K562 (cell line): ENCODE measurements around the gene IL6R. TPM values are rescaled to one million over a fixed set of nuclear protein-coding genes. Genes with fewer than 3 reads are reported as not detected.
A peak's percentile ranks its signal among the peaks of the same experiment; 100 is the strongest.

ENCODE experiments used
- CBFA2T3 ChIP-seq: fragments of 450-650 bp; IDR thresholded peaks from 2 replicates; pipeline ENCODE4 v1.6.1; 2017
- CREBBP ChIP-seq: IDR thresholded peaks from one replicate; pipeline ENCODE4 v1.6.1; 2012; ENCODE audit warnings: low read depth, mild to moderate bottlenecking, control low read depth, inconsistent platforms, low read length
- GTF2F1 ChIP-seq: IDR thresholded peaks from 2 replicates; pipeline ENCODE4 v1.6.1; 2011; ENCODE audit warnings: low read depth, low read length, improper control_type of control experiment
- HMG20B ChIP-seq: fragments of 250-450 bp; sonication (Bioruptor Pico); IDR thresholded peaks from 2 replicates; pipeline ENCODE4 v1.5.0; 2021; ENCODE audit warnings: mild to moderate bottlenecking
- MAFG ChIP-seq: fragments of 450-650 bp; conservative IDR thresholded peaks from 2 replicates; pipeline ENCODE4 v1.6.1; 2016; ENCODE audit warnings: missing genetic modification characterization, missing compliant biosample characterization
- MXI1 ChIP-seq: IDR thresholded peaks from 2 replicates; pipeline ENCODE4 v1.6.1; 2011; ENCODE audit warnings: low read depth, mild to moderate bottlenecking, improper control_type of control experiment, low read length
- NONO ChIP-seq, 2 experiments: fragments of 200-400 bp in 1 of 2; fragments of 450-650 bp in 1 of 2; formaldehyde crosslinking in 1 of 2; IDR thresholded peaks; 2 replicates each; pipeline ENCODE4 v1.6.1; 2017; ENCODE audit warnings: low read depth in 2 of 2, mild to moderate bottlenecking in 2 of 2, moderate library complexity in 2 of 2, low read length in 1 of 2
- NR2C1 ChIP-seq, 2 experiments: fragments of 450-650 bp; IDR thresholded peaks; 2 replicates each; pipeline ENCODE4 v1.6.1; 2017; ENCODE audit warnings: mild to moderate bottlenecking in 2 of 2, antibody characterized with exemption in 1 of 2, inconsistent platforms in 1 of 2, missing compliant biosample characterization in 1 of 2, missing genetic modification characterization in 1 of 2
- POLR3A ChIP-seq: IDR thresholded peaks from 2 replicates; pipeline ENCODE4 v1.6.1; 2011; ENCODE audit warnings: borderline replicate concordance, mild to moderate bottlenecking, moderate library complexity; ENCODE audit not compliant: insufficient read length, insufficient read depth; ENCODE audit errors: extremely low read depth
- POU5F1 ChIP-seq: fragments of 150-350 bp; IDR thresholded peaks from 2 replicates; pipeline ENCODE4 v1.6.1; 2014; ENCODE audit warnings: borderline replicate concordance, low read length, low read depth, mild to moderate bottlenecking; ENCODE audit not compliant: partially characterized antibody
- TSC22D4 ChIP-seq: fragments of 450-650 bp; IDR thresholded peaks from 2 replicates; pipeline ENCODE4 v1.6.1; 2016; ENCODE audit warnings: missing genetic modification characterization, missing biosample characterization, control low read depth
- ZKSCAN8 ChIP-seq: fragments of 200-800 bp; sonication (Bioruptor generic); IDR thresholded peaks from 2 replicates; pipeline ENCODE4 v1.6.1; 2016; ENCODE audit warnings: missing genetic modification characterization, missing compliant biosample characterization
- ZNF263 ChIP-seq: sonication (generic); formaldehyde crosslinking; IDR thresholded peaks from 2 replicates; pipeline ENCODE4 v1.8.0; 2022; ENCODE audit warnings: mild to moderate bottlenecking, missing genetic modification reagents, borderline replicate concordance
- ZNF316 ChIP-seq: fragments of 450-650 bp; IDR thresholded peaks from 2 replicates; pipeline ENCODE4 v1.6.1; 2016
- ZNF699 ChIP-seq: fragments of 250-450 bp; sonication (Bioruptor Pico); IDR thresholded peaks from 2 replicates; pipeline ENCODE4 v1.8.0; 2021; ENCODE audit warnings: mild to moderate bottlenecking, moderate library complexity; ENCODE audit not compliant: insufficient replicate concordance
- polyA plus RNA-seq, 8 experiments: library from polyadenylated mRNA; depleted of rRNA in 4 of 8; stranded (reverse) in 5 of 8; unstranded in 3 of 8; fragments of >200 nt; fragmentation: Nextera tagmentation in 2 of 8; fragmentation: Illumina TruSeq in 1 of 8; extraction: Ambion mirVana in 2 of 8; extraction: Trizol in 1 of 8; gene quantifications; 2 replicates each; pipeline versions ENCODE4 v1.2.1 to v1.2.3, GENCODE V29; 2011 to 2014; ENCODE audit warnings: inconsistent platforms in 1 of 8, missing spikeins in 1 of 8
- total RNA-seq, 7 experiments: library from RNA; depleted of rRNA in 6 of 7; stranded (reverse); fragments of >200 nt in 6 of 7; fragmentation: Illumina TruSeq in 2 of 7; extraction: Trizol in 2 of 7; gene quantifications; 2 replicates each; pipeline versions ENCODE4 v1.2.1 to v1.2.3, GENCODE V29; 2011 to 2021; ENCODE audit warnings: low replicate concordance in 1 of 7
- TF ChIP-seq, protein P1 (sequence below): sonication (generic); formaldehyde crosslinking; IDR thresholded peaks from 2 replicates; pipeline ENCODE4 v1.8.1; 2023; ENCODE audit warnings: mild to moderate bottlenecking, missing genetic modification reagents
- TF ChIP-seq, protein P2 (sequence below): sonication (generic); formaldehyde crosslinking; IDR thresholded peaks from 2 replicates; pipeline ENCODE4 v1.8.0; 2022; ENCODE audit warnings: mild to moderate bottlenecking, missing genetic modification reagents
- TF ChIP-seq, protein P3 (sequence below): fragments of 250-450 bp; sonication (Bioruptor Pico); IDR thresholded peaks from 2 replicates; pipeline ENCODE4 v1.5.0; 2021; ENCODE audit warnings: mild to moderate bottlenecking, borderline replicate concordance

The IL6R gene
- total and polyA plus RNA-seq, 9 of the 15 experiments (the other 6 are each of a cell fraction or from before 2014, with no cell fraction given): 0.05 to 1.1 (median 0.11) TPM; not detected in 2

DNA sequence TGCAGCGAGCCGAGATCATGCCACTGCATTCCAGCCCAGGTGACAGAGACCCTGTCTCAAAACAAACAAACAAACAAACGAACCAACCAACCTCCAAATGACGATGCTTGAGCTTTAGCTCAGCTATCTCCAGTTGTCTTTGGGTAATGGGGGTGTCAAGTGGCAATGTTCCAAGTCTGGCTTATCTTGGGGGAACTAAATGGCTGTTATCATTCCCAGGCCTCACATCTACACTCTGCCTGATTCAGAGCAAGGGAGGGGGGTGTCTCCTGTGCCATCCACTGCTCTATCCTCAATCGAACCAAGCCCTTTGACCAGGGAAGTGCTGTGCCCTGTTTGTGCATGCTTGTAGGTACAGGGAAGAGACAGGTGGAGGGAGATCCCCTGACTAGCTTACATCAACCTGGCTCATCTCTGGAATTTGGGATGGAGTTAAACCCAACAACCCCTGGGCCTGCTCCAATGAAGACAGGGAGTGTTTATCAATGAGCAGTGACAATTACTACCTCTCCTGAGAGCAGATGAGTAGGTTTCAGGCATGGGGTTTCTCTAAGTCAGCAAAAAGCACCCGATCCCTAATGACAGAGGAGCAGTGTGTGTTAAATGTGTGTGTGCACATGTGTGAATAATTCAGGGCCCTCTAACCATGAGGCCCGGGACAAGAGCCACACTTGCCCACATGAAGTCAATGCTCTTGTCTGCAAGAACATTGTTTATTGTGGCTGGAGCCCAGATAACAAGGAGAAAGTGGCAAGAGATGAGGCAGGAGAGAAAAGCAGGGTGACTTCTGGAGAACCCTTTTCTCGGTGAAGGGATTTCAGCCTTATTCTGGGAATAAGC is 20.3 kb upstream of the IL6R start (continued):
- TF ChIP-seq, protein P1, sequence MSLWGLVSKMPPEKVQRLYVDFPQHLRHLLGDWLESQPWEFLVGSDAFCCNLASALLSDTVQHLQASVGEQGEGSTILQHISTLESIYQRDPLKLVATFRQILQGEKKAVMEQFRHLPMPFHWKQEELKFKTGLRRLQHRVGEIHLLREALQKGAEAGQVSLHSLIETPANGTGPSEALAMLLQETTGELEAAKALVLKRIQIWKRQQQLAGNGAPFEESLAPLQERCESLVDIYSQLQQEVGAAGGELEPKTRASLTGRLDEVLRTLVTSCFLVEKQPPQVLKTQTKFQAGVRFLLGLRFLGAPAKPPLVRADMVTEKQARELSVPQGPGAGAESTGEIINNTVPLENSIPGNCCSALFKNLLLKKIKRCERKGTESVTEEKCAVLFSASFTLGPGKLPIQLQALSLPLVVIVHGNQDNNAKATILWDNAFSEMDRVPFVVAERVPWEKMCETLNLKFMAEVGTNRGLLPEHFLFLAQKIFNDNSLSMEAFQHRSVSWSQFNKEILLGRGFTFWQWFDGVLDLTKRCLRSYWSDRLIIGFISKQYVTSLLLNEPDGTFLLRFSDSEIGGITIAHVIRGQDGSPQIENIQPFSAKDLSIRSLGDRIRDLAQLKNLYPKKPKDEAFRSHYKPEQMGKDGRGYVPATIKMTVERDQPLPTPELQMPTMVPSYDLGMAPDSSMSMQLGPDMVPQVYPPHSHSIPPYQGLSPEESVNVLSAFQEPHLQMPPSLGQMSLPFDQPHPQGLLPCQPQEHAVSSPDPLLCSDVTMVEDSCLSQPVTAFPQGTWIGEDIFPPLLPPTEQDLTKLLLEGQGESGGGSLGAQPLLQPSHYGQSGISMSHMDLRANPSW (CRISPR knock-in tag): no peak
- TF ChIP-seq ZKSCAN8 (CRISPR knock-in tag): no peak
- TF ChIP-seq MXI1: no peak
- TF ChIP-seq ZNF263 (CRISPR knock-in tag): no peak
- TF ChIP-seq ZNF316: peak; percentile 93
- peak; percentile 91 for TF ChIP-seq CBFA2T3
- TF ChIP-seq ZNF699 (CRISPR knock-in tag): no peak
- no peak for TF ChIP-seq NONO (IDR thresholded peaks at IDR 0.05; ENCODE audit: low read depth in 2 of 2, low read length in 1 of 2)
- TF ChIP-seq, protein P2, sequence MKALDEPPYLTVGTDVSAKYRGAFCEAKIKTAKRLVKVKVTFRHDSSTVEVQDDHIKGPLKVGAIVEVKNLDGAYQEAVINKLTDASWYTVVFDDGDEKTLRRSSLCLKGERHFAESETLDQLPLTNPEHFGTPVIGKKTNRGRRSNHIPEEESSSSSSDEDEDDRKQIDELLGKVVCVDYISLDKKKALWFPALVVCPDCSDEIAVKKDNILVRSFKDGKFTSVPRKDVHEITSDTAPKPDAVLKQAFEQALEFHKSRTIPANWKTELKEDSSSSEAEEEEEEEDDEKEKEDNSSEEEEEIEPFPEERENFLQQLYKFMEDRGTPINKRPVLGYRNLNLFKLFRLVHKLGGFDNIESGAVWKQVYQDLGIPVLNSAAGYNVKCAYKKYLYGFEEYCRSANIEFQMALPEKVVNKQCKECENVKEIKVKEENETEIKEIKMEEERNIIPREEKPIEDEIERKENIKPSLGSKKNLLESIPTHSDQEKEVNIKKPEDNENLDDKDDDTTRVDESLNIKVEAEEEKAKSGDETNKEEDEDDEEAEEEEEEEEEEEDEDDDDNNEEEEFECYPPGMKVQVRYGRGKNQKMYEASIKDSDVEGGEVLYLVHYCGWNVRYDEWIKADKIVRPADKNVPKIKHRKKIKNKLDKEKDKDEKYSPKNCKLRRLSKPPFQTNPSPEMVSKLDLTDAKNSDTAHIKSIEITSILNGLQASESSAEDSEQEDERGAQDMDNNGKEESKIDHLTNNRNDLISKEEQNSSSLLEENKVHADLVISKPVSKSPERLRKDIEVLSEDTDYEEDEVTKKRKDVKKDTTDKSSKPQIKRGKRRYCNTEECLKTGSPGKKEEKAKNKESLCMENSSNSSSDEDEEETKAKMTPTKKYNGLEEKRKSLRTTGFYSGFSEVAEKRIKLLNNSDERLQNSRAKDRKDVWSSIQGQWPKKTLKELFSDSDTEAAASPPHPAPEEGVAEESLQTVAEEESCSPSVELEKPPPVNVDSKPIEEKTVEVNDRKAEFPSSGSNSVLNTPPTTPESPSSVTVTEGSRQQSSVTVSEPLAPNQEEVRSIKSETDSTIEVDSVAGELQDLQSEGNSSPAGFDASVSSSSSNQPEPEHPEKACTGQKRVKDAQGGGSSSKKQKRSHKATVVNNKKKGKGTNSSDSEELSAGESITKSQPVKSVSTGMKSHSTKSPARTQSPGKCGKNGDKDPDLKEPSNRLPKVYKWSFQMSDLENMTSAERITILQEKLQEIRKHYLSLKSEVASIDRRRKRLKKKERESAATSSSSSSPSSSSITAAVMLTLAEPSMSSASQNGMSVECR (CRISPR knock-in tag): no peak
- TF ChIP-seq, protein P3, sequence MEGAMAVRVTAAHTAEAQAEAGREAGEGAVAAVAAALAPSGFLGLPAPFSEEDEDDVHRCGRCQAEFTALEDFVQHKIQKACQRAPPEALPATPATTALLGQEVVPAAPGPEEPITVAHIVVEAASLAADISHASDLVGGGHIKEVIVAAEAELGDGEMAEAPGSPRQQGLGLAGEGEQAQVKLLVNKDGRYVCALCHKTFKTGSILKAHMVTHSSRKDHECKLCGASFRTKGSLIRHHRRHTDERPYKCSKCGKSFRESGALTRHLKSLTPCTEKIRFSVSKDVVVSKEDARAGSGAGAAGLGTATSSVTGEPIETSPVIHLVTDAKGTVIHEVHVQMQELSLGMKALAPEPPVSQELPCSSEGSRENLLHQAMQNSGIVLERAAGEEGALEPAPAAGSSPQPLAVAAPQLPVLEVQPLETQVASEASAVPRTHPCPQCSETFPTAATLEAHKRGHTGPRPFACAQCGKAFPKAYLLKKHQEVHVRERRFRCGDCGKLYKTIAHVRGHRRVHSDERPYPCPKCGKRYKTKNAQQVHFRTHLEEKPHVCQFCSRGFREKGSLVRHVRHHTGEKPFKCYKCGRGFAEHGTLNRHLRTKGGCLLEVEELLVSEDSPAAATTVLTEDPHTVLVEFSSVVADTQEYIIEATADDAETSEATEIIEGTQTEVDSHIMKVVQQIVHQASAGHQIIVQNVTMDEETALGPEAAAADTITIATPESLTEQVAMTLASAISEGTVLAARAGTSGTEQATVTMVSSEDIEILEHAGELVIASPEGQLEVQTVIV: no peak
- TF ChIP-seq HMG20B (CRISPR knock-in tag): no peak
- no peak for TF ChIP-seq TSC22D4 (tag)
- no peak for TF ChIP-seq POLR3A
- no peak for TF ChIP-seq NR2C1 (IDR thresholded peaks at IDR 0.05)
- no peak for TF ChIP-seq NR2C1 (tag; IDR thresholded peaks at IDR 0.05)
- TF ChIP-seq CREBBP: no peak
- TF ChIP-seq POU5F1: no peak
- no peak for TF ChIP-seq GTF2F1
- TF ChIP-seq MAFG (tag): peak; percentile 79
